HG03039 (cell line): ENCODE data around the gene CFAP97D1.

ENCODE experiments used
- ATAC-seq: cut with Tn5 transposase; IDR thresholded peaks from one replicate; pipeline ENCODE4 v1.9.1; 2021; ENCODE audit warnings: mild to moderate bottlenecking, moderate library complexity; ENCODE audit not compliant: unreplicated experiment

The CFAP97D1 gene

GRCh38 chr17:43823350-43824084 lies 43.3 kb downstream of the CFAP97D1 start:
- no peak for ATAC-seq

- ATAC-seq = no peak
Measured at GRCh38 chr17:43825567-43825966, 45.3 kb downstream of the CFAP97D1 start.

GRCh38 chr17:43826206-43826605 lies 46.0 kb downstream of the CFAP97D1 start:
- ATAC-seq = no peak

- no peak for ATAC-seq
Measured at GRCh38 chr17:43827596-43827995, 47.4 kb downstream of the CFAP97D1 start.

- ATAC-seq = no peak
Measured at GRCh38 chr17:43829738-43830137, 49.5 kb downstream of the CFAP97D1 start.

GRCh38 chr17:43830510-43831140 lies 50.4 kb downstream of the CFAP97D1 start:
- no peak for ATAC-seq

- ATAC-seq = no peak
Measured at GRCh38 chr17:43831633-43832032, 51.4 kb downstream of the CFAP97D1 start.

- no peak for ATAC-seq
Measured at GRCh38 chr17:43832168-43832975, 52.1 kb downstream of the CFAP97D1 start.

- ATAC-seq = no peak
Measured at GRCh38 chr17:43832976-43833829, 53.0 kb downstream of the CFAP97D1 start, which contains the start of gene MPP3. TSS of gene MPP3 (minus strand) at chr17:43833146. CDS start at chr17:43831906, 1,240 bp downstream.

GRCh38 chr17:43834106-43834505 lies 53.9 kb downstream of the CFAP97D1 start:
- ATAC-seq = no peak
